Activated B cell treated with CpG ODN at 0.5 μM for 24 hours (primary cell): ENCODE results near the gene IKZF4. TPM values are rescaled to one million over a fixed set of nuclear protein-coding genes. Genes with fewer than 3 reads are reported as not detected.

ENCODE experiments used
- ATAC-seq: fragments of 200-7000 bp; cut with Tn5 transposase; one replicate; pipeline ENCODE4 v1.10.0; 2021; ENCODE audit warnings: low read depth, mild to moderate bottlenecking, moderate library complexity
- CTCF ChIA-PET: fragments of 350-600 bp; sonication (Branson Sonifier 250); formaldehyde crosslinking; loops from one replicate; lab custom pipeline; 2021; ENCODE audit warnings: antibody characterized with exemption; lab: Charles Lee
- POLR2A ChIA-PET: fragments of 350-600 bp; sonication (Branson Sonifier 250); formaldehyde crosslinking; loops from one replicate; lab custom pipeline; 2021; ENCODE audit warnings: antibody characterized with exemption; lab: Charles Lee
- DNase-seq: peaks from one replicate; pipeline ENCODE4 v3.0.0; 2022
- H3K27ac Mint-ChIP-seq: one replicate; pipeline ENCODE4 v1.8.0; 2020; ENCODE audit warnings: mixed read lengths
- H3K27me3 Mint-ChIP-seq: one replicate; pipeline ENCODE4 v1.8.0; 2021; ENCODE audit warnings: mixed read lengths
- H3K36me3 Mint-ChIP-seq: one replicate; pipeline ENCODE4 v1.8.0; 2021; ENCODE audit warnings: low read depth, mixed read lengths
- H3K4me1 Mint-ChIP-seq: one replicate; pipeline ENCODE4 v1.8.0; 2021; ENCODE audit warnings: mixed read lengths
- H3K4me3 Mint-ChIP-seq: one replicate; pipeline ENCODE4 v1.8.0; 2020; ENCODE audit warnings: mild to moderate bottlenecking, mixed read lengths
- H3K9me3 Mint-ChIP-seq: one replicate; pipeline ENCODE4 v1.8.0; 2020; ENCODE audit warnings: mixed read lengths
- intact Hi-C: fragments of 100-400 bp; cut with micrococcal nuclease; formaldehyde crosslinking; loops from one replicate; pipeline ENCODE4 v1.15.1; 2024
- total RNA-seq: library from RNA; stranded (reverse); gene quantifications from 2 replicates; pipeline ENCODE4 v1.2.3, GENCODE V29; 2022
- TF ChIP-seq, protein P1 (sequence below): fragments of 200-600 bp; IDR thresholded peaks from one replicate; pipeline ENCODE4 v1.8.0; 2022; ENCODE audit warnings: antibody characterized with exemption, mild to moderate bottlenecking

The IKZF4 gene
- total RNA-seq, 1 donor from 2014 or later = 6.4 TPM

- CTCF ChIA-PET = interaction anchor here (0.8 to 4.2 kb wide), 7 partner anchors 10 to 290 kb away, joined by 3 to 26 read pairs (median 4); partner anchors contain the start of gene SUOX
- Mint-ChIP-seq H3K4me1 (no peaks in the 10 kb centered on the region), H3K4me3 (no peak overlapping the region), H3K36me3 (peaks cover 12% of the 10 kb centered on the region), H3K27me3 (no peaks in the 10 kb centered on the region), H3K27ac (no peak overlapping the region), H3K9me3 (no peaks in the 10 kb centered on the region)
- intact Hi-C loops = loop anchor here (1.0 kb wide), 2 partner anchors 32 to 290 kb away; no protein-coding TSS in a partner anchor
- POLR2A ChIA-PET = interaction anchor here (0.7 kb wide), 2 partner anchors 11 to 58 kb away, joined by 3 read pairs; no protein-coding TSS in a partner anchor
- TF ChIP-seq, protein P1, sequence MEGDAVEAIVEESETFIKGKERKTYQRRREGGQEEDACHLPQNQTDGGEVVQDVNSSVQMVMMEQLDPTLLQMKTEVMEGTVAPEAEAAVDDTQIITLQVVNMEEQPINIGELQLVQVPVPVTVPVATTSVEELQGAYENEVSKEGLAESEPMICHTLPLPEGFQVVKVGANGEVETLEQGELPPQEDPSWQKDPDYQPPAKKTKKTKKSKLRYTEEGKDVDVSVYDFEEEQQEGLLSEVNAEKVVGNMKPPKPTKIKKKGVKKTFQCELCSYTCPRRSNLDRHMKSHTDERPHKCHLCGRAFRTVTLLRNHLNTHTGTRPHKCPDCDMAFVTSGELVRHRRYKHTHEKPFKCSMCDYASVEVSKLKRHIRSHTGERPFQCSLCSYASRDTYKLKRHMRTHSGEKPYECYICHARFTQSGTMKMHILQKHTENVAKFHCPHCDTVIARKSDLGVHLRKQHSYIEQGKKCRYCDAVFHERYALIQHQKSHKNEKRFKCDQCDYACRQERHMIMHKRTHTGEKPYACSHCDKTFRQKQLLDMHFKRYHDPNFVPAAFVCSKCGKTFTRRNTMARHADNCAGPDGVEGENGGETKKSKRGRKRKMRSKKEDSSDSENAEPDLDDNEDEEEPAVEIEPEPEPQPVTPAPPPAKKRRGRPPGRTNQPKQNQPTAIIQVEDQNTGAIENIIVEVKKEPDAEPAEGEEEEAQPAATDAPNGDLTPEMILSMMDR = no peak
- ATAC-seq = no peak
- no peak for DNase-seq
These were observed 7.8 kb downstream of the IKZF4 start for GRCh38 chr12:56028511-56029165.

- CTCF ChIA-PET = interaction anchor here (0.8 to 4.2 kb wide), 7 partner anchors 10 to 291 kb away, joined by 3 to 26 read pairs (median 4); partner anchors contain the start of gene SUOX
- Mint-ChIP-seq H3K9me3 (no peaks in the 10 kb centered on the region), H3K4me1 (no peaks in the 10 kb centered on the region), H3K27ac (no peak overlapping the region), H3K36me3 (peaks cover 12% of the 10 kb centered on the region), H3K4me3 (no peak overlapping the region), H3K27me3 (no peaks in the 10 kb centered on the region)
- POLR2A ChIA-PET = interaction anchor here (0.6 to 0.9 kb wide), 3 partner anchors 11 to 22 kb away, joined by 3 read pairs; no protein-coding TSS in a partner anchor
- DNase-seq (no peak), ATAC-seq (no peak)
- intact Hi-C loops = loop anchor here (1.0 kb wide), 2 partner anchors 33 to 291 kb away; no protein-coding TSS in a partner anchor
- TF ChIP-seq, protein P1 = no peak
These were observed 8.3 kb downstream of the IKZF4 start for GRCh38 chr12:56029166-56029519.

DNA sequence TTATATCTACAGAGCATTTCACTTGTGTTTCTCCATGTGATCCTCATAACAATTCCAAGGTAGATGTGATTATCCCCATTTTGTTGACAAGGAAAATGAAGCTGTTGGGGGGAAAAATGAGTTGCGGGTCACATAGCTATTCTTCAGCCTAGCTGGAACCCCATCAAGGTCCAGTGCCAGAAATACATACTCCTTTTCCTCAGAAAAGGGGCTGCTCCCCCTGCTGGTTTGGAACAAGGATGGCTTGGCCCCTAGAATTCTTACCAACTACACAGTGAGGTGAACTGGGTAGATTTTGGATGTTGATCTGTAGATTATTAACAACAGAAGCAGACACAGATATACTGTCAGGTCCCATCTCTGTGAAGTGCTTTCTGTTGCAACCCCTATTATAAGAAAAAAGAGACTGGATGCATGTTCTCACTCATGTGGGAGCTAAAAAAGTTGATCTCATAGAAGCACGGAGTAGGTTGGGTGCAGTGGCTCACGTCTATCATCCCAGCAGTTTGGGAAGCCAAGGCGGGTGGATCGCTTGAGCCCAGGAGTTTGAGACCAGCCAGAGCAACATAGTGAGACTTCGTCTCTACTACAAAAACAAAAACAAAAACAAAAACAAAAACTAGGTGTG lies 8.9 kb downstream of the IKZF4 start:
- Mint-ChIP-seq H3K4me1 (no peaks in the 10 kb centered on the region), H3K27ac (no peak overlapping the region), H3K4me3 (no peak overlapping the region), H3K9me3 (no peaks in the 10 kb centered on the region), H3K36me3 (peaks cover 16% of the 10 kb centered on the region), H3K27me3 (no peaks in the 10 kb centered on the region)
- CTCF ChIA-PET = interaction anchor here (0.8 to 4.2 kb wide), 8 partner anchors 9 to 291 kb away, joined by 3 to 26 read pairs (median 4); partner anchors contain the start of gene SUOX
- intact Hi-C loops = loop anchor here (1.0 kb wide), 2 partner anchors 33 to 291 kb away; no protein-coding TSS in a partner anchor
- no peak for DNase-seq
- POLR2A ChIA-PET = interaction anchor here (0.6 to 0.9 kb wide), 5 partner anchors 10 to 74 kb away, joined by 3 to 6 read pairs (median 3); partner anchors contain the start of gene PA2G4
- ATAC-seq = peak; percentile 71
- TF ChIP-seq, protein P1 = no peak

DNA sequence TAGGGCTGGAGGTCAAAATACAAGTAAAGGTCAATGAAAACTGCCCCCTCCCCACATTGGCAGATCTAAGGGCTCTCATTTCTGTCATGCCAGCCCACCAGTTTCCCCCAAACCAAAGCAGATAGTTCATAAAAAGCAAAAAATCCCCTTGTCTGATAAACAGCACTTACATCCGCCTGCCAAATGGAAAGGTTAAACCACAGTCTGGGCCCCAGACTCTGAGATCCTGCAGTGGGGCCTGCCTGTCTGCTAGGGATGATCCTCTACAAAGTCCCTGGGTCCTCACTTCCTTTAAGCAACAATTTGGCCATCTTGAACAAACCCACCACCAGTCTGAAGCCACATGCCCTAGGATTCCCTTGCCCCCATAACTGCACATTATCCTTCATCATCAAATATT lies 11.1 kb downstream of the IKZF4 start:
- no peak overlapping the region for H3K4me3 Mint-ChIP-seq
- intact Hi-C loops = no loop called here
- ChIA-PET POLR2A (no interaction called here), CTCF (no interaction called here)
- H3K36me3 Mint-ChIP-seq = peaks cover 20% of the 10 kb centered on the region
- TF ChIP-seq, protein P1 = no peak
- DNase-seq (no peak), ATAC-seq (no peak)
- no peaks in the 10 kb centered on the region for H3K27me3 Mint-ChIP-seq
- H3K4me1 Mint-ChIP-seq = no peaks in the 10 kb centered on the region
- no peak overlapping the region for H3K27ac Mint-ChIP-seq
- no peaks in the 10 kb centered on the region for H3K9me3 Mint-ChIP-seq
